Amygdala (tissue), 56 donors: Measurements from ENCODE around the gene ZNF267.
"Not testable (repeated sequence)": the region's sequence is repeated elsewhere in the genome, so short reads cannot be mapped to it uniquely, and the experiment has no call there.

Source experiments
- DNase-seq, 56 donors: peaks; one replicate each; lab custom pipeline; 2025; lab: John Stamatoyannopoulos, UW

The ZNF267 gene

DNA sequence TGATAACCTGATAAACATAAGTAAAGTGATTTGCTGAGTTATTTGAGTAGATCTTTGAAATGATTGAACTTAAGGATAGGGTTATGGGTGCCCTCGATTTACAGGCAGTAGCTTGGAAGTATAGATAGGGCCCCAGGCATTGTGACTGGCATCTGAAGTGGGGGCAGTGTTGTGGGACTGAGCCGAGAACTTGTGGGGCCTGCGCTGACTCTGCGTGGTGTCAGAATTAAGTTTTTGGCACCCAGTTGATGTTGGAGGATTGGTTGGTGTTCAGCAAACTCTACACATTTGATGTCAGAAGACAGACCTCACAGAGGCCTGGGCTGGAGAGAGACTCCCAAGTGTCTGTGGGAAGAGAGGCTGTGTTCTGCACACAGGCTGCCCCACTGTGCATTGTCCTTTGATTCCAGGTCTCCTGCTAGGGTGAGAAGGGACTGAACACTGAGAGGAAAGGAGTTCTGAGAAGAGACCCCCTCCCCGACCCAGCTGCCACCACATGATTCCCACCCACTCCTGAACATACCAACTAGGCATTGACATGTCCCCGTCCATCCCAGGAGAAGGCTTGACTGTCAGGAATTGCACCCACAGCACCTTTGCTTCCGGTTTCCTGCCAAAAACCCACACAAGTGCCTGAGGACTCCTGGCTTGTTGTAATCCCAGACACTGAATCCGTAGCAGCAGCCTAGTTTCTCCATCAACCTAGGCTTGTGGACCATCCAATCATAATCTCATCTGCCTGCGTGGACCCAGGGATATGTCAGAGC lies 4.5 kb downstream of the ZNF267 start:
- DNase-seq = no peak

DNA sequence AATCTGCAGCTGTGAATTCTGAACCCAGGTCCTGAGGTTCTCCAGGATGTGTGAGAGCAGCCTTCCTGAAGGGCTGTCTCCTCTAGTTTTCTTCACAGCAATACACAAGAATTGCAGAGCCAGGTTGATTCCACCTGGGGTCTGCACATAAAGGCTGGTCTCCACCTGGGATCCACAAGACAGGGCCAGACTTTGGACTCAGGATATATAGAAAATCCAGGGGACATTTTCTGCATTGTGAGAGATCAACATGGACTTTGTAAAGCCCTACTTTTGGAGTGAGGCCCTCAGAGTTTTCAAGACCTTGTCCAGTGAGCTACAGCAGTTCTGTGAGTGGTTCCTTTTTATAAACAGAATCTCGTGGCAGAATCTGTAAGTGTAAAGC lies 6.3 kb downstream of the ZNF267 start:
- DNase-seq = no peak

DNA sequence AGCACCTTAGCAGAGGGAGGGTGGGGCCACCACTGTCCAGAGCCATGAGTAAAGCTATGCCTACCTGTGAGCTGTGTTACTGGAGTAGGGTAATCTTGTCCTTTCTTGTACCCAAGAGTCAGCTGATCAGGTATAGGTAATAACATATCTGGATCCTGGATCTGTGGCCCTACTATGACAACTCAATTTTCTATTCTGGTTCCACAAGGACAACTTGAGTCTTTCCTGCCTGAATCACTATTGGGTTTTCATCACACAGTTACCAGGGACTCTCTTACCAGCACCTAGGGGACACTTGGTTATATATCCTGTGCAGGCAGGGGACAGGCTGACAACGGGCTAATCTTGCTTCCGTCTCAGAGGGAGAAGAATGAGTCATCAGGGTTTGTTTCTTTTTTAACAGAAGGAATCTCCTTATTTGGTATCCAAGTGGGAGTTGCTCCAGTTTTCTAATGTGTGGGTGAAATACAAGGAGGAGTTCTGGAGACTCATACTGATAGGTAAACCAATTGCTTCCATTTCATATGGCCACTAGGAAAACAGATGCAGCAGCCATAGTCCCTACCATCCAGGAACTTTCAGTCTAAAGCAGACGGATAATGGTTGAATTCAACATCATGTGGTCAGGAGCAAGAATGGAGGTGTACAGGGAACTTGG lies 6.8 kb downstream of the ZNF267 start:
- DNase-seq = no peak

DNA sequence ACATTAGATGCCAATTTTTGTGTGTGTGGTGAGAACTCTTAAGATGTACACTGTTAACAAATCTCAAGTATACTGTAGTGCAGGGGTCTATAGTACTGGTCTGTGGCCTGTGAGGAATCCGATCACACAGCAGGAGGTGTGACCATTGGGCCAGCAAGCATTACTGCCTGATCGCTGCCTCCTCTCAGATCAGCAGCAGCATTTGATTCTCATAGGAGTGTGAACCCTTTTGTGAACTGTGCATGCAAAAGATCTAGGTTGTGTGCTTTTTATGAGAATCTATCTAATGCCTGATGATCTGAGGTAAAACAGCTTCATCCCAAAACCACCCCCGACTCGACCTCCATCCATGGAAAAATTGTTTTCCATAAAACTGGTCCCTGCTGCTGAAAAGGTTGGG lies 12.6 kb downstream of the ZNF267 start:
- no peak for DNase-seq

DNA sequence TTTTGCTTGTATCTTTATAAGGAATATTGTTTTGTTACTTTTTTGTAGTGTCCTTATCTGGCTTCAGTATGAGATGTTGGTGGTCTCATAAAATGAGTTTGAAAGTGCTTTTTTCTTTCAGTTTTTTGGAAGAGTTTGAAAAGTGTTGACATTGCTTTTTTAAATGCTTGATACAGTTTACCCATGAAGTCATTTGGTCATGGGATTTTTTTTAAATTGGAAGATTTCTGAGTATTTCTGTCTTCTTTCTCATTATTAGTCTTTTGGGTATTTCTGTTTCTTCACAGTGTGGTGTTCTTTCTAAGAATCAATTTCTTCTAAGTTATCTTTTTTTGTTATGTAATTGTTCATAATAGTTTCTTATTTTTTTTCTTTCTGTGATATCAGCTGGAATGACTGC lies 15.1 kb downstream of the ZNF267 start:
- DNase-seq = no peak

DNA sequence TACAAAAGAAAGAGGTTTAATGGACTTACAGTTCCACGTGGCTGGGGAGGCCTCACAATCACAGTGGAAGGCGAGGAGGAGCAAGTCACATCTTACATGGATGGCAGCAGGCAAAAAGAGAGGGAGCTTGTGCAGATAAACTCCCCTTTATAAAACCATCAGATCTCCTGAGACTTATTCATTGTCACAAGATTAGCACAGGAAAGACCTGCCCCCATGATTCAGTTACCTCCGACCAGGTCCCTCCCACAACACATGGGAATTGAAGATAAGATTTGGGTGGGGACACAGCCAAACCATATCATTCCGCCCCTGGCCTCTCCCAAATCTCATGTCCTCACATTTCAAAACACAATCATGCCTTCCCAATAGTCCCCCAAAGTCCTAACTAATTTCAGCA lies 18.5 kb downstream of the ZNF267 start:
- DNase-seq = not testable (repeated sequence)

DNA sequence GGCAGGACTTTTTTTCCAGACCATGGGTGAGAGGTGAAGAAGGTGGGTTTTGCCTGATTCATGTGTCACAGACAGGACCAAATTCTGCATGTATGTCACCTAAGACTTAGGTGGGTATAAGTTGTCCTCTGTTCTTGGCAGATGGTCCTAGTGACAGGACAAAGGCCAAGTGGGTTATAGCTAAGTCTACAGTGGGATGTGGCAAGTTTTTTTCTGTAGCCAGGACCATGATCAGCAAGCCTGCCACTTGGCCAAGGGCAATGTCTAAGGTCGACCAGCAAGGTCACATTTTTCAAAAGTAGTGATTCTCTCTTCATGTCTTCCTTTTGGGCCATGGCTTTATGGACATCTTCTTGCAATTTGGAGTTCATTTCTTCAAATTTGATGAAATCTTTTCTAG lies 20.2 kb downstream of the ZNF267 start:
- DNase-seq = no peak

DNA sequence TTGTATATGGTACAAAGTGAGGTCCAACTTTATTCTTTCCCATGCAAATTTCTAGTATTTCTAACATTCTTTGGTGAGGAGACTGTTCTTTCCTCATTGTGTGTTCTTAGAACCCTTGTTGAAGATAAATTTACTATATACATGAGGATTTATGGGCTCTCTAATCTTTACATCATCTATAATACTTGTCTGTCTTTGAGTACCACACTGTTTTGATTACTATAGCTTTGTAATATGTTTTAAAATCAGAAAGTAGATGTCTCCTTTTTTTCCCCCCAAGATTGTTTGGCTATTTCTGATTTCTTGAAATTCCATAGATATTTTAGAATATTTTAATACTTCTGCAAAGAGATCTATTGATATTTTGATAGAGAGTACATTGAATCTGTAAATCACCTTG lies 23.7 kb downstream of the ZNF267 start:
- DNase-seq = no peak

DNA sequence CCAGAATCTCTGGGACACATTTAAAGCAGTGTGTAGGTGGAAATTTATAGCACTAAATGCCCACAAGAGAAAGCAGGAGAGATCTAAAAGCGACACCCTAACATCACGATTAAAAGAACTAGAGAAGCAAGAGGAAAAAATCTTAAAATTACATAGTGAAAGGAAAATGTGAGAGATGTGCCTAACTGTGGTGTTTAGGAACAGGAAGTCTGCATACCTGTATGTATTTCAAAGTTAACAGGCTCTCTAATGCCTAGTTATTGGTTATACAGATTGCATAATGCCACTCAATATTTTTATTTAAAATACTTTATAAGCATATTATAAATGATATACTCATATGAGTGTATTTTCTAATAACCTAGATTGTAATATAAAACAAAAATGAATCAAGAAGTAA lies 25.9 kb downstream of the ZNF267 start:
- DNase-seq = no peak

DNA sequence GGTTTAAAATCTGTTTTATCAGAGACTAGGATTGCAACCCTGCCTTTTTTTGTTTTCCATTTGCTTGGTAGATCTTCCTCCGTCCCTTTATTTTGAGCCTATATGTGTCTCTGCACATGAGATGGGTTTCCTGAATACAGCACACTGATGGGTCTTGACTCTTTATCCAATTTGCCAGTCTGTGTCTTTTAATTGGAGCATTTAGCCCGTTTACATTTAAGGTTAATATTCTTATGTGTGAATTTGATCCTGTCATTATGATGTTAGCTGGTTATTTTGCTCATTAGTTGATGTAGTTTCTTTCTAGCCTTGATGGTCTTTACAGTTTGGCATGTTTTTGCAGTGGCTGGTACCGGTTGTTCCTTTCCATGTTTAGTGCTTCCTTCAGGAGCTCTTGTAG lies 31.0 kb downstream of the ZNF267 start:
- not testable (repeated sequence) for DNase-seq

DNA sequence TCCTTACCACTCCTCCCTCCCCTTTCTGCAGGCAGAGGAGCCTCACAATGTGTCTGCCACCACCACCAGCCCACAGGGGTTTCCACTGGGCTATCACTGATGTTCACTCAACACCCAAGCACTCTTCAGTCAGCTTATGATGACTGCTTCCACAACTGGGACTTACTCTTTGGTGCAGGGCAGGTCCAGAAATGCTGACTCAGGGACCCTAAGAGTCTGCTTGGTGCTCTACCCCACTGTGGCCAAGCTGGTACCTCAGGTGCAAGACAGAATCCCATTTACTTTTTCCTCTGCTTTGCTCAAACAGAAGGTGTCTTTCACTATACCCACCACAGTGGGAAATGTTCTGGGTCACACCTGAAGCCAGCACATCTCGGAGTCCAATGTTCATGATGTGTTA lies 40.1 kb downstream of the ZNF267 start:
- DNase-seq = no peak

DNA sequence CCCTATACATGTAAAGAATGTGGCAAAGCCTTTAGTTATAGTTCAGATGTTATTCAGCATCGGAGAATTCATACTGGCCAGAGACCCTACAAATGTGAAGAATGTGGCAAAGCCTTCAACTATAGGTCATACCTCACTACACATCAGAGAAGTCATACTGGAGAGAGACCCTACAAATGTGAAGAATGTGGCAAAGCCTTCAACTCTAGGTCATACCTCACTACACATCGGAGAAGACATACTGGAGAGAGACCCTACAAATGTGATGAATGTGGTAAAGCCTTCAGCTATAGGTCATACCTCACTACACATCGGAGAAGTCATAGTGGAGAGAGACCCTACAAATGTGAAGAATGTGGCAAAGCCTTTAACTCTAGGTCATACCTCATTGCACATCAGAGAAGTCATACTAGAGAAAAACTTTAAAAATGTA lies 42.5 kb downstream of the ZNF267 start:
- no peak for DNase-seq

DNA sequence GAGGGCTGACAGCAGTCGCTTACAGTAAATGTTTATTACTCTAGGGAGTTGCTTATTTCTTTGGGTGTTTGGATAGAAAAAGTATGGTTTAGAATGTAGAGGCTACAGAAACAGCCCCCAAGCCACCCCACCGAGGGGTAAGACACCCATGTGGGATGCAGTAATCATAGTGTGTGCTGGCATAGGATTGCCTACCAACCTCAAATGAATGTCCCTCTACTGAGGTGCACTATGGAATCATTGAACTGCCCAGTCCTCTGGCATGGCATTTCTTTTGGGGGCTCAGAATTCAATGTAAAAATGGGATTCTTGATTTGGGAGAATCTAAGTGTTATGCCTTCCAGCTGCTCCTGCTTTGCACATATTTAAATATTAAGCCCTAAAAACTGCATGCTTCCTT lies 46.8 kb downstream of the ZNF267 start:
- no peak for DNase-seq

DNA sequence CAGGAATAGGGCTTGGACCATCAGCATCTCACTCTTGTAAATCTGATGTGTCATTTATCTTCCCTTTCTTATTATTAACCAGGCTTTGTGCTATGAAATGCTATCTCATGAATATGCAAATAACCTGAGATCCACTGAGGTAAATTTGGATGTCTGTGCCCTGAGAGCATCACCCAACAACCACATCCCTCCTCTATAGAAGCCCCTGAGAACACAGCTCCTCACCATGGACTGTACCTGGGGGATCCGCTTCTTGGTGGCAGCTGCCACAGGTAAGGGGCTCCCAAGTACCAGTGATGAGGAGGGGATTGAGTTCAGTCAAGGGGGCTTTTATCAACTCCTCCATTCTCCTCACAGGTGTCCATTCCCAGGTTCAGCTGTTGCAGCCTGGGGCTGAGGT lies 78.2 kb downstream of the ZNF267 start:
- not testable (repeated sequence) for DNase-seq

DNA sequence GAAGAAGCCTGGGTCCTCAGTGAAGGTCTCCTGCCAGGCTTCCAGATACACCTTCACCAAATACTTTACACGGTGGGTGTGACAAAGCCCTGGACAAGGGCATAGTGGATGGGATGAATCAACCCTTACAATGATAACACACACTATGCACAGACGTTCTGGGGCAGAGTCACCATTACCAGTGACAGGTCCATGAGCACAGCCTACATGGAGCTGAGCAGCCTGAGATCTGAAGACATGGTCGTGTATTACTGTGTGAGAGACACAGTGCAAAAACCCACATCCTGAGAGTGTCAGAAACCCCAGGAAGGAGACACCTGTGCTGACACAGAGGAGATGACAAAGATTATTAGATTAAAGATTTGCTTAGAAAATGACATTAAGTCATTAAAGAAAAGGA lies 78.6 kb downstream of the ZNF267 start:
- not testable (repeated sequence) for DNase-seq

DNA sequence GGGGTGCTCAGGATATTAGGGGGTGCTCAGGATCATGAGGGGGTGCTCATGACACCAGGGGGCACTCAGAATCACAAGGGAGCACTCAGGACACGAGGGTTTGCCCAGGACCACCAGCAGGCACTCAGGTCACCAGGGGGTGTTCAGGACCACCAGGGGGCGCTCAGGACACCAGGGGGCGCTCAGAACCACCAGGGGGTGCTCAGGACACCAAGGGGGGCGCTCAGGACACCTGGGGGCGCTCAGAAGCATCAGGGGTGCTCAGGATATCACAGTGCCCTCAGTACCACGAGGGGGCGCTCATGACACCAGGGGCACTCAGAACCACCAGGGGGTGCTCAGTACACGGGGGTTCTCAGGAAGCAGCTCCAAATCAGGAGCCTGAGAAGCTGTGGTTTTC lies 82.6 kb downstream of the ZNF267 start:
- not testable (repeated sequence) for DNase-seq

DNA sequence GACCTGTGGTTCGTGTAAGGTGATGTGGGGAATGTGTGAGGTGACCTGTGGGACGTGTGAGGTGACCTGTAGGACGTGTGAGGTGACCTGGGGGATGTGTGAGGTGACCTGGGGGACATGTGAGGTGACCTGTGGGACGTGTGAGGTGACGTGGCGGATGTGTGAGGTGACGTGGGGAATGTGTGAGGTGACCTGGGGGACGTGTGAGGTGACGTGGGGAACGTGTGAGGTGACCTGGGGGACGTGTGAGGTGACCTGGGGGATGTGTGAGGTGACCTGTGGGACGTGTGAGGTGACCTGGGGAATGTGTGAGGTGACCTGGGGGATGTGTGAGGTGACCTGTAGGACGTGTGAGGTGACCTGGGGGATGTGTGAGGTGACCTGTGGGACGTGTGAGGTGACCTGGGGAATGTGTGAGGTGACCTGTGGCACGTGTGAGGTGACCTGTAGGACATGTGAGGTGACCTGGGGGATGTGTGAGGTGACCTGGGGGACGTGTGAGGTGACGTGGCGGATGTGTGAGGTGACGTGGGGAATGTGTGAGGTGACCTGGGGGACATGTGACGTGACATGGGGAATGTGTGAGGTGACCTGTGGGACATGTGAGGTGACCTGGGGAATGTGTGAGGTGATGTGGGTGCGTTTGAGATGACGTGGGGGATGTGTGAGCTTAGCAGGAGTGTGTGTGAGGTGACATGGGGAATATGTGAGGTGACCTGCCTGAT lies 86.7 kb downstream of the ZNF267 start:
- not testable (repeated sequence) for DNase-seq
